SK-N-SH treated with all-trans-retinoic acid at 6 μM for 48 hours (cell line): Measurements from ENCODE around the gene SYT10.

Experiments
- ARNTL ChIP-seq: fragments of 450-650 bp; formaldehyde crosslinking; IDR thresholded peaks from 2 replicates; pipeline ENCODE4 v1.5.0; 2020; ENCODE audit warnings: low read depth, mild to moderate bottlenecking, moderate library complexity, borderline replicate concordance
- CREB5 ChIP-seq: fragments of 250-450 bp; sonication (Bioruptor Pico); IDR thresholded peaks from 2 replicates; pipeline ENCODE4 v1.5.1; 2020; ENCODE audit warnings: low read depth, mild to moderate bottlenecking, moderate library complexity
- ISL1 ChIP-seq: fragments of 250-450 bp; sonication (Bioruptor Pico); IDR thresholded peaks from 2 replicates; pipeline ENCODE4 v2.1.2; 2022; ENCODE audit warnings: mild to moderate bottlenecking, moderate library complexity
- TCF4 ChIP-seq: fragments of 250-450 bp; sonication (Bioruptor Pico); IDR thresholded peaks from 2 replicates; pipeline ENCODE4 v1.8.0; 2021; ENCODE audit warnings: mild to moderate bottlenecking, moderate library complexity, borderline replicate concordance
- TOX ChIP-seq: fragments of 250-450 bp; sonication (Bioruptor Pico); IDR thresholded peaks from 2 replicates; pipeline ENCODE4 v1.8.0; 2021; ENCODE audit warnings: mild to moderate bottlenecking, moderate library complexity, borderline replicate concordance
- ZFP30 ChIP-seq: fragments of 450-650 bp; formaldehyde crosslinking; IDR thresholded peaks from 2 replicates; pipeline ENCODE4 v1.5.0; 2022; ENCODE audit warnings: mild to moderate bottlenecking, moderate library complexity
- ZNF70 ChIP-seq: fragments of 450-650 bp; formaldehyde crosslinking; IDR thresholded peaks from 2 replicates; pipeline ENCODE4 v1.5.0; 2020; ENCODE audit warnings: mild to moderate bottlenecking, moderate library complexity

GRCh38 chr12:33437598-33437997 is 2.0 kb downstream of the SYT10 start:
- TF ChIP-seq TOX (CRISPR knock-in tag) (no peak), ZFP30 (CRISPR knock-in tag) (no peak), ISL1 (CRISPR knock-in tag) (no peak), TCF4 (CRISPR knock-in tag) (no peak), ARNTL (CRISPR knock-in tag) (no peak), ZNF70 (CRISPR knock-in tag) (no peak), CREB5 (CRISPR knock-in tag) (no peak)
